Adrenal gland (tissue), 12 donors: ENCODE results near the gene FN3K. TPM values are rescaled to one million over a fixed set of nuclear protein-coding genes. Genes with fewer than 3 reads are reported as not detected.
"Not testable (repeated sequence)": the region's sequence is repeated elsewhere in the genome, so short reads cannot be mapped to it uniquely, and the experiment has no call there.

Experiments
- DNase-seq, 7 donors: peaks; one replicate each; pipeline ENCODE4 v3.0.0-alpha.2; 2019 to 2020
- H3K27ac ChIP-seq, 5 donors: fragments of 200-600 bp; sonication (generic) in 4 of 5; 1 replicate in 3 of 5; 2 replicates in 2 of 5; pipeline versions ENCODE4 v1.5.1 to v1.8.0; 2016 to 2020; ENCODE audit warnings: mild to moderate bottlenecking in 1 of 5
- H3K27me3 ChIP-seq: fragments of 200-600 bp; 2 replicates; pipeline ENCODE4 v1.8.0; 2021
- H3K36me3 ChIP-seq, 2 donors: fragments of 200-600 bp; replicated peaks in 1 of 2; 1 replicate in 1 of 2; 2 replicates in 1 of 2; pipeline versions ENCODE4 v1.5.1 to v1.8.0; 2018 to 2022
- H3K4me1 ChIP-seq, 2 donors: fragments of 200-600 bp; replicated peaks in 1 of 2; 1 replicate in 1 of 2; 2 replicates in 1 of 2; pipeline versions ENCODE4 v1.5.1 to v1.8.0; 2018 to 2021
- H3K4me3 ChIP-seq, 4 donors: fragments of 200-600 bp; sonication (generic) in 3 of 4; one replicate each; pipeline ENCODE4 v1.5.1; 2016 to 2018
- H3K9me3 ChIP-seq, 3 donors: fragments of 200-600 bp; sonication (generic) in 1 of 3; replicated peaks in 1 of 3; 1 replicate in 2 of 3; 2 replicates in 1 of 3; pipeline versions ENCODE4 v1.5.1 to v1.8.0; 2016 to 2021
- POLR2A ChIP-seq, 2 donors: fragments of 450-650 bp; IDR thresholded peaks; one replicate each; pipeline ENCODE4 v1.6.1; 2017; ENCODE audit warnings: antibody characterized with exemption in 2 of 2, mild to moderate bottlenecking in 2 of 2, moderate library complexity in 1 of 2
- WGBS, 4 donors: extraction: QIAGEN DNeasy Blood & Tissue Kit in 2 of 4; methylation state at CpG; one replicate each; pipeline versions ENCODE4 v1.1.5 to v1.1.7; 2013 to 2017; 5-methylcytosine and 5-hydroxymethylcytosine counted together
- intact Hi-C, 2 donors: fragments of 100-400 bp; cut with DNase I; formaldehyde crosslinking; loops; one replicate each; pipeline versions ENCODE4 v1.14.1 to v1.15.0; 2022 to 2023
- polyA plus RNA-seq, 3 donors: library from polyadenylated mRNA; stranded (reverse); fragments of 200-250 nt in 2 of 3; fragments of 350-450 nt in 1 of 3; fragmentation: Illumina TruSeq in 1 of 3; extraction: RNeasy Lipid Tissue Mini Kit (QIAGEN cat#74804) in 1 of 3; gene quantifications; one replicate each; pipeline ENCODE4 v1.2.3, GENCODE V29; 2013 to 2014
- total RNA-seq, 9 donors: library from RNA; depleted of rRNA in 4 of 9; stranded (reverse); fragments of >200 nt in 4 of 9; fragments of 120-200 nt in 1 of 9; fragmentation: NEBNext Ultra II Directional in 1 of 9; extraction: Animal tissue kit (Norgen Biotek cat#: 25700) in 1 of 9; gene quantifications; one replicate each; pipeline versions ENCODE4 v1.1.0 to v1.2.4, GENCODE V29; 2013 to 2023
- TF ChIP-seq, protein P1 (sequence below), 6 experiments: fragments of 450-650 bp in 4 of 6; fragments of 200-600 bp in 2 of 6; sonication (generic) in 1 of 6; IDR thresholded peaks; 1 replicate in 5 of 6; 2 replicates in 1 of 6; pipeline versions ENCODE4 v1.5.1 to v1.8.0; 2016 to 2021; ENCODE audit warnings: antibody characterized with exemption in 6 of 6, mild to moderate bottlenecking in 2 of 6, moderate library complexity in 1 of 6
- donor health status: healthy with polysubstance abuse.
- donor health status: Bipolar disorder and iron deficiency.
- donor health status: DM: yes; HTN: yes; CAD: no.
- donor health status: DM: no; HTN: no; CAD: no.
- donor health status: DM: no; HTN: no; CAD: no.
- donor health status: DM: yes; HTN: yes; CAD: no.

Gene FN3K
- total and polyA plus RNA-seq, 12 donors, result 16.0 to 136 (median 40.8) TPM

DNA sequence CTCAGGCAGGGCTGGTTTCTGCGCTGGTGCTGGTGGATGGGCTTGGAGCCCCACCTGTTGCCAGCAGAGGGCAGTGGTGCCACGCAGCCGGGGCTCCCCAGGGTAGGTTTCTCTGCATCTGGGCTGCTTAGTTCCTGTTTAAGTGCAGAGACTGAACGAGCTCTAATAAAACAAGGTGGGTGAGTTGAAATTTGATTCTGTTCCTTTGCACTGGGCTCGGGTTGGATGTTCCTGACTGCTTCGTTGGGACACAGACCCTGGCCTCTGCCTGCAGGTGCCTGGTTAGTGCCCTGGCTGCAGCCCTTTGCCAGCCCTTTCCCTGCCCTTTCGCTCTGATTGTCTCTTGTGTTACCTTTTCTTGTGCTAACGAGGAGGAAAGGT, 46.5 kb downstream of the FN3K start:
- Histone ChIP-seq H3K27ac (peak overlapping the region in 2 of 5 donors; percentile 17 to 42), H3K4me3 (no peak overlapping the region), H3K27me3 (no peaks in the 10 kb centered on the region), H3K9me3 (no peaks in the 10 kb centered on the region), H3K36me3 (peaks cover 0 to 14% of the 10 kb centered on the region in 2 donors), H3K4me1 (no peaks in the 10 kb centered on the region)
- WGBS, 4 donors, result 20 to 41% (median 27%) methylated on average over 5 to 8 of the region's 8 CpGs
- TF ChIP-seq, protein P1, sequence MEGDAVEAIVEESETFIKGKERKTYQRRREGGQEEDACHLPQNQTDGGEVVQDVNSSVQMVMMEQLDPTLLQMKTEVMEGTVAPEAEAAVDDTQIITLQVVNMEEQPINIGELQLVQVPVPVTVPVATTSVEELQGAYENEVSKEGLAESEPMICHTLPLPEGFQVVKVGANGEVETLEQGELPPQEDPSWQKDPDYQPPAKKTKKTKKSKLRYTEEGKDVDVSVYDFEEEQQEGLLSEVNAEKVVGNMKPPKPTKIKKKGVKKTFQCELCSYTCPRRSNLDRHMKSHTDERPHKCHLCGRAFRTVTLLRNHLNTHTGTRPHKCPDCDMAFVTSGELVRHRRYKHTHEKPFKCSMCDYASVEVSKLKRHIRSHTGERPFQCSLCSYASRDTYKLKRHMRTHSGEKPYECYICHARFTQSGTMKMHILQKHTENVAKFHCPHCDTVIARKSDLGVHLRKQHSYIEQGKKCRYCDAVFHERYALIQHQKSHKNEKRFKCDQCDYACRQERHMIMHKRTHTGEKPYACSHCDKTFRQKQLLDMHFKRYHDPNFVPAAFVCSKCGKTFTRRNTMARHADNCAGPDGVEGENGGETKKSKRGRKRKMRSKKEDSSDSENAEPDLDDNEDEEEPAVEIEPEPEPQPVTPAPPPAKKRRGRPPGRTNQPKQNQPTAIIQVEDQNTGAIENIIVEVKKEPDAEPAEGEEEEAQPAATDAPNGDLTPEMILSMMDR (IDR thresholded peaks at IDR 0.05), result peak; percentile 81 to 98 (median 96)
- no peak for TF ChIP-seq POLR2A (IDR thresholded peaks at IDR 0.05)
- DNase-seq, result peak; percentile 76 to 92 (median 83)
- intact Hi-C loops, result loop anchor here (5.0 kb wide), 2 partner anchors 130 to 135 kb away; no protein-coding TSS in a partner anchor

DNA sequence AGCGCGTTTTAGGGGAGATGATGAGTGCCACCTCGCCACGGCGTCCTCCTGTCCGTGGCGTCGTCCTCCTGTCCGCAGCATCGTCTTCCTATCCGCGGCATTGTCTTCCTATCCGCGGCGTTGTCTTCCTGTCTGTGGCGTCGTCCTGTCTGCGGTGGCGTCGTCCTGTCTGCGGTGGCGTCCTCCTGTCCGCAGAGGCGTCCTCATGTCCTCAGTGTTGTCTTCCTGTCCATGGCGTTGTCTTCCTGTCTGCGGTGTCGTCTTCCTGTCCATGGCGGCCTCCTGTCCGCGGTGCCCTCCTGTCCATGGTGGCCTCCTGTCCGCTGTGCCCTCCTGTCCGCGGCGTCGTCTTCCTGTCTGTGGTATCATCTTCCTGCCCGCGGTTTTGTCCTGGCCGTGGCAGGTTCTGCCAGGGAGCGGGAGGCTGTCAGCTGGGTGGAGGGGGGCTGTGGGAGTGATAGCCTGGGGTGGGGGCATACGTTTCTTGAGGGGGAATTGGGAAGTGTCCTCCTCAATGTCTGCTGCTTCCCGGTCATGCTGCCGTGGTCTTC, 47.3 kb downstream of the FN3K start:
- H3K9me3 ChIP-seq, result no peaks in the 10 kb centered on the region
- no peaks in the 10 kb centered on the region for H3K4me1 ChIP-seq
- peak in 4 of 7 donors; percentile 13 to 68 (median 42) for DNase-seq
- peak overlapping the region in 2 of 5 donors; percentile 17 to 44 for H3K27ac ChIP-seq
- intact Hi-C loops, result loop anchor here (5.0 kb wide), 2 partner anchors 130 to 135 kb away; no protein-coding TSS in a partner anchor
- H3K36me3 ChIP-seq, result peaks cover 0 to 14% of the 10 kb centered on the region in 2 donors
- 78 to 92% (median 84%) methylated on average over 37 to 42 of the region's 42 CpGs for WGBS, 4 donors
- H3K4me3 ChIP-seq, result no peak overlapping the region
- no peaks in the 10 kb centered on the region for H3K27me3 ChIP-seq
- no peak for TF ChIP-seq POLR2A (IDR thresholded peaks at IDR 0.05)

DNA sequence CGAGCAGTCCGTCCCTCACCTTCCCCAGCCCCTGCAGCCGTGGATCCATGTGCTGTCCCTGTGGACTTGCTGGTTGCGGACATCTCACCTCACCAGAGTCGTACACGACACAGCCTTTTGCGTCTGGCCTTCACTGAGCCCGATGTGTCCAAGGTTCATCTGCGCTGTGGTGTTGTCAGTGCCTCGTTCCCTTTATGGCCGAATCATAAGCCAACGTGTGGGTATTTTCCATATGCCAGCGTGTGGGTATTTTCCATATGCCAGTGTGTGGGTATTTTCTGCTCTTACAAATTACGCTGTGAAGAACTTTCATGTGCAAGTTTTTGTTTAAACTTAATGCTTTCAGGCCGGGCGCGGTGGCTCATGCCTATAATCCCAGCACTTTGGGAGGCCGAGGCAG, 48.1 kb downstream of the FN3K start:
- Histone ChIP-seq H3K36me3 (peaks cover 0 to 14% of the 10 kb centered on the region in 2 donors), H3K4me1 (no peaks in the 10 kb centered on the region), H3K27ac (peak overlapping the region in 1 of 5 donors; percentile 44), H3K4me3 (no peak overlapping the region), H3K27me3 (no peaks in the 10 kb centered on the region), H3K9me3 (no peaks in the 10 kb centered on the region)
- TF ChIP-seq, protein P1 (IDR thresholded peaks at IDR 0.05), result no peak
- TF ChIP-seq POLR2A (IDR thresholded peaks at IDR 0.05), result no peak
- WGBS, 4 donors, result 90 to 95% (median 93%) methylated on average over 18 of the region's 18 CpGs
- intact Hi-C loops, result loop anchor here (5.0 kb wide), 2 partner anchors 129 to 134 kb away; no protein-coding TSS in a partner anchor
- peak in 1 of 7 donors; percentile 5 for DNase-seq

DNA sequence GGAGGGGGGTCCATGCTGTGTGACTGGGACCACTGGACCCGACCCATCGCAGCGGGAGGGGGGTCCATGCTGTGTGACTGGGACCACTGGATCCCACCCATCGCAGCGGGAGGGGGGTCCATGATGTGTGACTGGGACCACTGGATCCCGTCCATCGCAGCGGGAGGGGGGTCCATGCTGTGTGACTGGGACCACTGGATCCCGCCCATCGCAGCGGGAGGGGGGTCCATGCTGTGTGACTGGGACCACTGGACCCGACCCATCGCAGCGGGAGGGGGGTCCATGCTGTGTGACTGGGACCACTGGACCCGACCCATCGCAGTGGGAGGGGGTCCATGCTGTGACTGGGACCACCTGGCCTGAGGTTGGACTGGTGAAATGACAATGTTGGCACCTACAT, 50.2 kb downstream of the FN3K start:
- H3K4me3 ChIP-seq, H3K27me3 ChIP-seq, DNase-seq, H3K27ac ChIP-seq, H3K9me3 ChIP-seq, intact Hi-C loops, H3K4me1 ChIP-seq: not testable (repeated sequence)
- peaks cover 0 to 14% of the 10 kb centered on the region in 2 donors for H3K36me3 ChIP-seq
- 88 to 96% (median 93%) methylated on average over 8 to 14 of the region's 16 CpGs for WGBS, 4 donors

DNA sequence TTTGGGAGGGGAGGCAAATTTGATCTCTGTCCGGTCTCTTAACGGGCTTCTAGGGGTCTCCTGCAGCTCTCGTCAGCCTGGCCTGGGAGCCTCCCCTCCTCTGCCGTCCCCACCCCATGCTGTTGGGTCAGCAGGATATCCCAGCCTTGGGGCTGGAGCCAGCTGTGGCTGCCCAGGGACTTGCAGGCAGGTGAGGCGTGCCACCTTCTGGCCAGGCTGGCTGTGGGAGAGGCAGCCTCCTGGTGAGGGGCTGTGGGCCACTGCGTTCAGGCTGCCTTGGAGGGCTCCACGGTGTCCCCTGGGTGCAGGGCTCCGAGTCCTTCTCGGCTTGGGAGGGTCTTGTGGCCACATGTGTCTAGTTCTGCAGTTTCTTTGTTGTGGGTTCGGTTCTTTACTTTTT, 51.0 kb downstream of the FN3K start:
- H3K36me3 ChIP-seq, result peaks cover 0 to 14% of the 10 kb centered on the region in 2 donors
- intact Hi-C loops, result no loop called here
- 86 to 98% (median 95%) methylated on average over 6 to 10 of the region's 10 CpGs for WGBS, 4 donors
- H3K27ac ChIP-seq, result no peak overlapping the region
- TF ChIP-seq, protein P1 (IDR thresholded peaks at IDR 0.05), result no peak
- TF ChIP-seq POLR2A (IDR thresholded peaks at IDR 0.05), result no peak
- no peaks in the 10 kb centered on the region for H3K9me3 ChIP-seq
- H3K4me3 ChIP-seq, result no peak overlapping the region
- H3K27me3 ChIP-seq, result no peaks in the 10 kb centered on the region
- H3K4me1 ChIP-seq, result no peaks in the 10 kb centered on the region
- no peak for DNase-seq
